Smooth muscle cell (in vitro differentiated cells): ENCODE data around the gene TRAM2. TPM values are rescaled to one million over a fixed set of nuclear protein-coding genes. Genes with fewer than 3 reads are reported as not detected.

Experiments used
- DNase-seq: peaks from one replicate; lab custom pipeline; 2025; ENCODE audit not compliant: unreplicated experiment; lab: John Stamatoyannopoulos, UW
- H2AFZ ChIP-seq: fragments of 200-600 bp; sonication (generic); 2 replicates; pipeline ENCODE4 v1.6.0; 2016; ENCODE audit warnings: antibody characterized with exemption, low read depth, mild to moderate bottlenecking
- H3F3A ChIP-seq: fragments of 200-600 bp; sonication (generic); 2 replicates; pipeline ENCODE4 v1.6.0; 2017; ENCODE audit warnings: antibody characterized with exemption, low read depth
- H3K27ac ChIP-seq: fragments of 200-600 bp; sonication (generic); 2 replicates; pipeline ENCODE4 v1.5.1; 2016; ENCODE audit warnings: low read depth, mild to moderate bottlenecking
- H3K27me3 ChIP-seq: fragments of 200-600 bp; sonication (generic); 2 replicates; pipeline ENCODE4 v1.6.1; 2016; ENCODE audit warnings: low read depth, mild to moderate bottlenecking
- H3K36me3 ChIP-seq: fragments of 200-600 bp; sonication (generic); 2 replicates; pipeline ENCODE4 v1.5.1; 2016; ENCODE audit warnings: low read depth
- H3K4me1 ChIP-seq: fragments of 200-600 bp; sonication (generic); 2 replicates; pipeline ENCODE4 v1.5.1; 2016; ENCODE audit warnings: low read depth
- H3K4me2 ChIP-seq: fragments of 200-600 bp; sonication (generic); 2 replicates; pipeline ENCODE4 v1.6.0; 2016; ENCODE audit warnings: mild to moderate bottlenecking
- H3K4me3 ChIP-seq: fragments of 200-600 bp; sonication (generic); 2 replicates; pipeline ENCODE4 v1.5.1; 2016; ENCODE audit warnings: mild to moderate bottlenecking
- H3K79me2 ChIP-seq: fragments of 200-600 bp; sonication (generic); 2 replicates; pipeline ENCODE4 v1.6.0; 2016; ENCODE audit warnings: low read depth, mild to moderate bottlenecking
- H3K9ac ChIP-seq: fragments of 200-600 bp; sonication (generic); 2 replicates; pipeline ENCODE4 v1.6.0; 2016; ENCODE audit warnings: low read depth
- H3K9me3 ChIP-seq: fragments of 200-600 bp; sonication (generic); replicated peaks from 2 replicates; pipeline ENCODE4 v1.5.1; 2016; ENCODE audit warnings: low read depth
- H4K20me1 ChIP-seq: fragments of 200-600 bp; sonication (generic); 2 replicates; pipeline ENCODE4 v1.6.0; 2016; ENCODE audit warnings: low read depth
- WGBS: methylation state at CpG from one replicate; pipeline ENCODE4 v1.1.7; 2016; ENCODE audit warnings: low lambda C conversion rate; 5-methylcytosine and 5-hydroxymethylcytosine counted together
- polyA plus RNA-seq: library from polyadenylated mRNA; unstranded; fragments of >200 nt; fragmentation: Nextera tagmentation; extraction: Ambion mirVana; gene quantifications from 2 replicates; pipeline ENCODE4 v1.2.1, GENCODE V29; 2016
- total RNA-seq: library from RNA; depleted of rRNA; stranded (reverse); fragments of >200 nt; gene quantifications from 2 replicates; pipeline ENCODE4 v1.2.3, GENCODE V29; 2014
- TF ChIP-seq, protein P1 (sequence below): fragments of 200-600 bp; sonication (generic); IDR thresholded peaks from 2 replicates; pipeline ENCODE4 v1.5.1; 2017; ENCODE audit warnings: borderline replicate concordance, mild to moderate bottlenecking, antibody characterized with exemption; ENCODE audit not compliant: insufficient read depth, poor library complexity, severe bottlenecking

TRAM2 gene
- total and polyA plus RNA-seq, 2 experiments from 2014 or later, result 18.2 to 35.6 TPM

- Histone ChIP-seq H3K9ac (no peak overlapping the region), H3K36me3 (no peaks in the 10 kb centered on the region), H3K27me3 (no peaks in the 10 kb centered on the region), H3K4me2 (no peak overlapping the region), H3F3A (no peaks in the 10 kb centered on the region), H3K4me3 (peak overlapping the region; percentile 3), H4K20me1 (peaks cover 52% of the 10 kb centered on the region), H2AFZ (no peak overlapping the region), H3K27ac (no peak overlapping the region), H3K79me2 (peaks cover 69% of the 10 kb centered on the region), H3K9me3 (no peaks in the 10 kb centered on the region), H3K4me1 (peaks cover 35% of the 10 kb centered on the region)
- WGBS, result 97% methylated on average over 4 of the region's 4 CpGs
- no peak for DNase-seq
- TF ChIP-seq, protein P1, sequence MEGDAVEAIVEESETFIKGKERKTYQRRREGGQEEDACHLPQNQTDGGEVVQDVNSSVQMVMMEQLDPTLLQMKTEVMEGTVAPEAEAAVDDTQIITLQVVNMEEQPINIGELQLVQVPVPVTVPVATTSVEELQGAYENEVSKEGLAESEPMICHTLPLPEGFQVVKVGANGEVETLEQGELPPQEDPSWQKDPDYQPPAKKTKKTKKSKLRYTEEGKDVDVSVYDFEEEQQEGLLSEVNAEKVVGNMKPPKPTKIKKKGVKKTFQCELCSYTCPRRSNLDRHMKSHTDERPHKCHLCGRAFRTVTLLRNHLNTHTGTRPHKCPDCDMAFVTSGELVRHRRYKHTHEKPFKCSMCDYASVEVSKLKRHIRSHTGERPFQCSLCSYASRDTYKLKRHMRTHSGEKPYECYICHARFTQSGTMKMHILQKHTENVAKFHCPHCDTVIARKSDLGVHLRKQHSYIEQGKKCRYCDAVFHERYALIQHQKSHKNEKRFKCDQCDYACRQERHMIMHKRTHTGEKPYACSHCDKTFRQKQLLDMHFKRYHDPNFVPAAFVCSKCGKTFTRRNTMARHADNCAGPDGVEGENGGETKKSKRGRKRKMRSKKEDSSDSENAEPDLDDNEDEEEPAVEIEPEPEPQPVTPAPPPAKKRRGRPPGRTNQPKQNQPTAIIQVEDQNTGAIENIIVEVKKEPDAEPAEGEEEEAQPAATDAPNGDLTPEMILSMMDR, result no peak
Observed at GRCh38 chr6:52572536-52572935, 4.3 kb downstream of the TRAM2 start.

DNA sequence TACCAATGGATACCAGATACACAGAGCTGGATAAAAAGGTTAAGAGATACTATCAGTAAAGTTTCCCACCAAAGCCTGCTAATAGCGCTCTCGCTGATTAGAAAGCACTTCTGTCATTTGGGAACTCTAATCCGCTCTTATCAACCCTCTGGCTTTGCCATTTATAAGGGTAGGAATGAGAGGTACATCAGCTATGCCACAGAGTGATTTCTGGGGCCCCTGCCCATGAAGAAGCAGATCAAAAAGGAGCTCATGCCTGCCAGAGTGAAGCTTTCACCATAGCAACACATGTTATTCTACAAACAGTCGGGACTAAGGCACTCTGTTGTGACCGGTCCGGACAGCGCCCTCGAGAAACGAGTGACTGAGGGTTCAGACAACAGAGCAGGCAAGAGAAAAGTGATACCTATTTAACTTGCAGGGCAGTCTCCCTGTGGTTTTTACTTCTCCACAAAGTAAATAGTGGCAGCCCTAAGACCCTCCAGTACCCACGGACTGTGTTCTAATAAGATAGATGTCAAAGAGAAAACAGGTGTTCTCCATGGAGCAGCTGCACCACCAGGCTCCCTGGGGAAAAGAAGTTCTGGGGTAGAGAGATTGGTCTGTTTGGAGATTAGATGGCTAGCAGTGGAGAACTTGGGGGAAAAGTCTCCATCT lies 5.6 kb downstream of the TRAM2 start:
- Histone ChIP-seq H4K20me1 (peaks cover 64% of the 10 kb centered on the region), H3K4me3 (no peak overlapping the region), H3F3A (no peaks in the 10 kb centered on the region), H3K36me3 (no peaks in the 10 kb centered on the region), H3K27ac (no peak overlapping the region), H3K27me3 (no peaks in the 10 kb centered on the region), H3K4me1 (peaks cover 35% of the 10 kb centered on the region), H3K9ac (peak overlapping the region; percentile 46), H3K4me2 (peak overlapping the region; percentile 46), H2AFZ (no peak overlapping the region), H3K9me3 (no peaks in the 10 kb centered on the region), H3K79me2 (peaks cover 76% of the 10 kb centered on the region)
- DNase-seq, result no peak
- WGBS, result 28% methylated on average over 10 of the region's 10 CpGs
- TF ChIP-seq, protein P1, result no peak

DNA sequence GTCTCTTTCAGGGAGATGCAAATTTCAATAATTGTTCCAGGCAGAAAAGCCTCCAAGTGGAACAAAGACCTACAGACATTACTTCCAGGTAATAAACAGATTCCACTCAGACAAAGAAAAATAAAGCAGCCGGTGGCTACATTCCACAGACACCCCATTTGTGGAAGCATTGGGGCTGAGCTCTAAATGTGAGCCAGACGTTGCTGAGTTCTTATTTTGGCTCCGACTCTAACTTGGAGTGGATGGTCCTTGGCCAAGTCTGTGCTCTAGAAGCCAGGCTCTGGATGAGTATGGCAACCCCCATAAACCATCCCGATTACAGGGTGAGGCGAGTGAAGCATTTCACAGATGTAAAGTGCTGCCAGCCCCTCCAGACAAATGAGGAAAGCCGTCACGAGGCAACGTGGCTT lies 6.6 kb downstream of the TRAM2 start:
- no peak for DNase-seq
- no peak overlapping the region for H3K27ac ChIP-seq

More for the DNA sequence above, 6.6 kb downstream of the TRAM2 start:
- Histone ChIP-seq H4K20me1 (peaks cover 73% of the 10 kb centered on the region), H3K4me3 (no peak overlapping the region), H3K4me2 (no peak overlapping the region), H3K4me1 (peaks cover 32% of the 10 kb centered on the region), H3K9ac (no peak overlapping the region), H2AFZ (no peak overlapping the region), H3K79me2 (peaks cover 85% of the 10 kb centered on the region), H3K36me3 (no peaks in the 10 kb centered on the region), H3F3A (no peaks in the 10 kb centered on the region), H3K9me3 (no peaks in the 10 kb centered on the region), H3K27me3 (no peaks in the 10 kb centered on the region)
- 36% methylated on average over 8 of the region's 8 CpGs for WGBS
- TF ChIP-seq, protein P1, result no peak
